CD14-positive monocyte (primary cell): Measurements from ENCODE around the gene LCA5L. TPM values are rescaled to one million over a fixed set of nuclear protein-coding genes. Genes with fewer than 3 reads are reported as not detected.

Experiments
- DNase-seq, 3 donors: peaks; one replicate each; pipeline ENCODE4 v3.0.0-alpha.2; 2011 to 2022
- H2AFZ ChIP-seq: 2 replicates; pipeline ENCODE4 v1.6.0; 2012; ENCODE audit warnings: mild to moderate bottlenecking, low read depth, low read length, inconsistent platforms; ENCODE audit not compliant: insufficient read depth, poor library complexity, severe bottlenecking
- H3K27ac ChIP-seq, 2 donors: 1 replicate in 1 of 2; 2 replicates in 1 of 2; pipeline ENCODE4 v1.5.1; 2012 to 2013; ENCODE audit warnings: low read length in 2 of 2, control low read depth in 1 of 2, inconsistent platforms in 1 of 2, low read depth in 1 of 2, mild to moderate bottlenecking in 1 of 2
- H3K27me3 ChIP-seq, 2 donors: one replicate each; pipeline versions ENCODE4 v1.6.0 to v1.6.1; 2011 to 2013; ENCODE audit warnings: low read length in 2 of 2; ENCODE audit not compliant: control insufficient read depth in 2 of 2, insufficient read depth in 2 of 2
- H3K36me3 ChIP-seq, 2 donors: replicated peaks in 1 of 2; 1 replicate in 1 of 2; 2 replicates in 1 of 2; pipeline versions ENCODE4 v1.5.1 to v1.6.1; 2012 to 2013; ENCODE audit warnings: low read length in 2 of 2, control low read depth in 1 of 2, inconsistent platforms in 1 of 2, mild to moderate bottlenecking in 1 of 2; ENCODE audit not compliant: insufficient read depth in 2 of 2, control insufficient read depth in 1 of 2
- H3K4me1 ChIP-seq, 2 donors: 1 replicate in 1 of 2; 2 replicates in 1 of 2; pipeline versions ENCODE4 v1.5.1 to v1.6.1; 2012 to 2013; ENCODE audit warnings: low read length in 2 of 2, control low read depth in 1 of 2, inconsistent platforms in 1 of 2, mild to moderate bottlenecking in 1 of 2, moderate library complexity in 1 of 2; ENCODE audit not compliant: insufficient read depth in 2 of 2, control insufficient read depth in 1 of 2
- H3K4me2 ChIP-seq: replicated peaks from 2 replicates; pipeline ENCODE3; 2012; ENCODE audit warnings: low read length, moderate library complexity, mild to moderate bottlenecking; ENCODE audit not compliant: poor library complexity, severe bottlenecking; ENCODE audit errors: extremely low read depth
- H3K4me3 ChIP-seq, 3 experiments: fragments of 200-600 bp in 1 of 3; sonication (generic) in 1 of 3; replicated peaks in 1 of 3; 1 replicate in 2 of 3; 2 replicates in 1 of 3; pipeline ENCODE4 v1.5.1; 2011 to 2013; ENCODE audit warnings: low read length in 3 of 3, mild to moderate bottlenecking in 3 of 3, control low read depth in 2 of 3, low read depth in 2 of 3, inconsistent platforms in 1 of 3, moderate library complexity in 1 of 3
- H3K79me2 ChIP-seq: 2 replicates; pipeline ENCODE4 v1.6.0; 2012; ENCODE audit warnings: mild to moderate bottlenecking, control low read depth, inconsistent platforms, low read length, moderate library complexity; ENCODE audit not compliant: insufficient read depth
- H3K9ac ChIP-seq: 2 replicates; pipeline ENCODE4 v1.6.0; 2017; ENCODE audit warnings: low read length, mild to moderate bottlenecking; ENCODE audit not compliant: insufficient read depth, poor library complexity, severe bottlenecking
- H3K9me3 ChIP-seq, 2 donors: replicated peaks in 1 of 2; 1 replicate in 1 of 2; 2 replicates in 1 of 2; pipeline versions ENCODE4 v1.5.1 to v1.6.1; 2012 to 2013; ENCODE audit warnings: low read length in 2 of 2, control low read depth in 1 of 2; ENCODE audit not compliant: control insufficient read depth in 1 of 2, insufficient read depth in 1 of 2
- H4K20me1 ChIP-seq: 2 replicates; pipeline ENCODE4 v1.6.0; 2012; ENCODE audit warnings: mild to moderate bottlenecking, low read length, control low read depth, moderate library complexity; ENCODE audit not compliant: insufficient read depth
- H3K27ac Mint-ChIP-seq, 7 donors: one replicate each; pipeline ENCODE4 v1.8.0; 2020; ENCODE audit warnings: mild to moderate bottlenecking in 7 of 7, mixed read lengths in 7 of 7, moderate library complexity in 6 of 7, inconsistent platforms in 2 of 7
- H3K27me3 Mint-ChIP-seq, 3 donors: one replicate each; pipeline ENCODE4 v1.8.0; 2021 to 2022; ENCODE audit warnings: low read depth in 3 of 3, mild to moderate bottlenecking in 3 of 3, mixed read lengths in 3 of 3, moderate library complexity in 3 of 3, inconsistent platforms in 1 of 3
- H3K36me3 Mint-ChIP-seq, 2 donors: one replicate each; pipeline ENCODE4 v1.8.0; 2020; ENCODE audit warnings: mixed read lengths in 2 of 2, inconsistent platforms in 1 of 2, mild to moderate bottlenecking in 1 of 2
- H3K4me1 Mint-ChIP-seq: one replicate; pipeline ENCODE4 v1.8.0; 2020; ENCODE audit warnings: mild to moderate bottlenecking, mixed read lengths
- H3K4me3 Mint-ChIP-seq, 2 donors: one replicate each; pipeline ENCODE4 v1.8.0; 2020; ENCODE audit warnings: mild to moderate bottlenecking in 2 of 2, mixed read lengths in 2 of 2, moderate library complexity in 1 of 2
- H3K9me3 Mint-ChIP-seq, 7 donors: one replicate each; pipeline ENCODE4 v1.8.0; 2020 to 2022; ENCODE audit warnings: mixed read lengths in 7 of 7, mild to moderate bottlenecking in 6 of 7, moderate library complexity in 6 of 7, inconsistent platforms in 2 of 7
- CTCF ChIP-seq: fragments of 200-600 bp; IDR thresholded peaks from one replicate; pipeline ENCODE4 v1.8.0; 2022; ENCODE audit warnings: antibody characterized with exemption, mild to moderate bottlenecking
- WGBS: methylation state at CpG from one replicate; pipeline ENCODE4 v1.1.5; 2013; ENCODE audit warnings: missing lambda C conversion rate; ENCODE audit not compliant: insufficient coverage; 5-methylcytosine and 5-hydroxymethylcytosine counted together
- intact Hi-C, 2 donors: fragments of 100-400 bp; cut with micrococcal nuclease; formaldehyde crosslinking; loops; one replicate each; pipeline versions ENCODE4 v1.15.0 to v1.15.1; 2023
- polyA plus RNA-seq, 3 donors: library from polyadenylated mRNA; depleted of rRNA in 1 of 3; unstranded in 2 of 3; stranded (reverse) in 1 of 3; fragments of 300-500 nt in 2 of 3; fragments of >200 nt in 1 of 3; fragmentation: Illumina TruSeq in 2 of 3; gene quantifications; 1 replicate in 2 of 3; 2 replicates in 1 of 3; pipeline ENCODE4 v1.2.3, GENCODE V29; 2012 to 2021

The LCA5L gene
- polyA plus RNA-seq, 3 donors, result 0.12 TPM; not detected in 2

GRCh38 chr21:39439232-39439631 is 6.3 kb downstream of the LCA5L start:
- H2AFZ ChIP-seq, result no peak overlapping the region
- H3K9me3 ChIP-seq, result no peaks in the 10 kb centered on the region
- no peaks in the 10 kb centered on the region for H3K36me3 ChIP-seq
- no peaks in the 10 kb centered on the region for H3K9me3 Mint-ChIP-seq
- WGBS, result 20% methylated on average over 1 of the region's 1 CpG
- no peak overlapping the region for H3K27ac Mint-ChIP-seq
- TF ChIP-seq CTCF, result no peak
- no peak for DNase-seq
- no peaks in the 10 kb centered on the region for H3K4me1 Mint-ChIP-seq
- no peak overlapping the region for H3K9ac ChIP-seq
- H3K27me3 ChIP-seq, result no peaks in the 10 kb centered on the region
- peaks cover 0 to 8% (median 0%) of the 10 kb centered on the region in 3 donors for H3K27me3 Mint-ChIP-seq
- H3K4me2 ChIP-seq, result no peak overlapping the region
- no peaks in the 10 kb centered on the region for H3K4me1 ChIP-seq
- no peak overlapping the region for H3K27ac ChIP-seq
- intact Hi-C loops, result no loop called here
- H3K36me3 Mint-ChIP-seq, result no peaks in the 10 kb centered on the region
- no peak overlapping the region for H3K4me3 ChIP-seq
- H3K4me3 Mint-ChIP-seq, result no peak overlapping the region
- H4K20me1 ChIP-seq, result no peaks in the 10 kb centered on the region
- H3K79me2 ChIP-seq, result no peaks in the 10 kb centered on the region

- no peak for DNase-seq
Observed at GRCh38 chr21:39434950-39435349, 10.6 kb downstream of the LCA5L start.

More at GRCh38 chr21:39434950-39435349, 10.6 kb downstream of the LCA5L start:
- Mint-ChIP-seq H3K36me3 (no peaks in the 10 kb centered on the region), H3K27ac (no peak overlapping the region), H3K27me3 (peaks cover 2 to 4% (median 4%) of the 10 kb centered on the region in 3 donors), H3K4me1 (no peaks in the 10 kb centered on the region), H3K4me3 (no peak overlapping the region), H3K9me3 (no peaks in the 10 kb centered on the region)
- Histone ChIP-seq H3K79me2 (no peaks in the 10 kb centered on the region), H3K4me2 (no peak overlapping the region), H4K20me1 (no peaks in the 10 kb centered on the region), H3K9me3 (no peaks in the 10 kb centered on the region), H2AFZ (no peak overlapping the region), H3K27me3 (no peaks in the 10 kb centered on the region), H3K27ac (no peak overlapping the region), H3K9ac (no peak overlapping the region), H3K36me3 (no peaks in the 10 kb centered on the region), H3K4me3 (no peak overlapping the region), H3K4me1 (no peaks in the 10 kb centered on the region)
- no CpG with 5 or more reads among the region's 4 CpGs for WGBS
- no peak for TF ChIP-seq CTCF
- intact Hi-C loops, result no loop called here
